Activated T-cell treated with anti-CD3 and anti-CD28 coated beads for 1 hour (primary cell): ENCODE results near the gene ITPR3.

ENCODE experiments used
- DNase-seq: peaks from one replicate; pipeline ENCODE4 v3.0.0-alpha.2; 2020; ENCODE audit warnings: low read depth

ITPR3 gene

GRCh38 chr6:33620856-33621710, at the start of gene ITPR3:
Gene ITPR3 (plus strand): TSS chr6:33621322. CDS start chr6:33621603, 281 bp downstream.
- DNase-seq = peak; percentile 62

- no peak for DNase-seq
Measured at GRCh38 chr6:33571637-33572316, 49.3 kb upstream of the ITPR3 start.

DNA sequence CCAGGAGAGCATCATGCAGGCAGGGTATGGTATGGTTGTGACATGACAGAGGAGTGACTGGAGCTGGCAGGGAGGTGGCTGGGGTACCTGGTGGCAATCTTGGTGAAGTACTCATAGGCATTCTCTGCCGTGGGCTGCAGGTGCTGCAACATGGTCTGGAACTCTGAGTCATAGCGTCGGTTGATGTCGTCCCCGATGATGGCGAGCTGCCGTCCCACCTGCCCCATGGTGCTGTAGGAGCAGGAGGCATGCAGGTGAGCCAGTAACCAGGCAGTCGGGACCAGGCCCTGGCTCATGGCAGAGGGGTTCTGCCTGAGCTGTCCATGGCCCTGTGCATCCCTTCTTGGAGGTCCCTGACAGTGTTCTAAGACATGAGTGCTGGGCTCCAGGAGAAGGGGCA, 45.9 kb upstream of the ITPR3 start:
- DNase-seq = no peak

- no peak for DNase-seq
Measured at GRCh38 chr6:33576668-33577067, 44.5 kb upstream of the ITPR3 start.

GRCh38 chr6:33577106-33577535, 44.0 kb upstream of the ITPR3 start:
- no peak for DNase-seq

DNA sequence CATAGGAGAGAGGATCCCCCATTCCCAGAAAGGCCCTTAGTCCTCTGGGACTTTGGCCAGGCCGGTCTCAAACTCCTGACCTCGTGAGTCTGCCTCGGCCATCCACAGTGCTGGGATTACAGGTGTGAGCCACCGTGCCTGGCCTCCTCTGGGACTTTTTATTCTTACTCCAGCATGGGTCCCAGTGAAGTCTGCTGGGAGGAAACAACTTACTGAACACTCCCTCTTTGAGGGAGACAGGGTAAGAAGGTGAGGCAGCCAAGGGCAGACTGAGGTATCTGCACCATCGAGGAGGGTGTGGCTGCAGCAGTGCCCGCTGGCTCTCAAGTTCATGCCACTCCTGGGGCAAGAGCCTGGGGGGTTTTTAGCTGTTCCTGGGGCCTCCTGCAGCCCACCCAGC, 43.4 kb upstream of the ITPR3 start:
- DNase-seq = no peak

- DNase-seq = no peak
Measured at GRCh38 chr6:33578164-33578563, 43.0 kb upstream of the ITPR3 start.

- no peak for DNase-seq
Measured at GRCh38 chr6:33578588-33579011, 42.5 kb upstream of the ITPR3 start.

GRCh38 chr6:33579828-33580714, 41.1 kb upstream of the ITPR3 start, which contains the start of gene BAK1:
Gene BAK1 (minus strand): TSS chr6:33580276. CDS start chr6:33577604, 2,672 bp downstream.
- peak; percentile 69 for DNase-seq

DNA sequence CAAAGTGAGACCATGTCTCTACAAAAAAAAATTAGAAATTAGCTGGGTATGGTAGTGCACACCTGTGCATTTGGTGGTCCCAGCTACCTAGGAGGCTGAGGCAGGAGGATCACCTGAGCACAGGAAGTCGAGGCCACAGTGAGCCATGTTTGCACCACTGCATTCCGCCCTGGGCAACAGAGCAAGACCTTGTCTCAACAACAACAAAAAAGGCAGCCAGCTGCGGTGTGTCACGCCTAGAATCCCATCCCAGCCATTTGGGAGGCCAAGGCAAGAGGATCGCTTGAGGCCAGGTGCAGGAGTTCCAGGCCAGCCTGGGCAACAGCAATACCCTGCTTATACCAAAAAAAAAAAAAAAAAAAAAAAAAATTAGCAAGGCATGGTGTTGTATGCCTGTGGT, 39.9 kb upstream of the ITPR3 start:
- DNase-seq = no peak

- DNase-seq = no peak
Measured at GRCh38 chr6:33583591-33584155, 37.4 kb upstream of the ITPR3 start.

- DNase-seq = no peak
Measured at GRCh38 chr6:33584700-33585402, 36.3 kb upstream of the ITPR3 start.

DNA sequence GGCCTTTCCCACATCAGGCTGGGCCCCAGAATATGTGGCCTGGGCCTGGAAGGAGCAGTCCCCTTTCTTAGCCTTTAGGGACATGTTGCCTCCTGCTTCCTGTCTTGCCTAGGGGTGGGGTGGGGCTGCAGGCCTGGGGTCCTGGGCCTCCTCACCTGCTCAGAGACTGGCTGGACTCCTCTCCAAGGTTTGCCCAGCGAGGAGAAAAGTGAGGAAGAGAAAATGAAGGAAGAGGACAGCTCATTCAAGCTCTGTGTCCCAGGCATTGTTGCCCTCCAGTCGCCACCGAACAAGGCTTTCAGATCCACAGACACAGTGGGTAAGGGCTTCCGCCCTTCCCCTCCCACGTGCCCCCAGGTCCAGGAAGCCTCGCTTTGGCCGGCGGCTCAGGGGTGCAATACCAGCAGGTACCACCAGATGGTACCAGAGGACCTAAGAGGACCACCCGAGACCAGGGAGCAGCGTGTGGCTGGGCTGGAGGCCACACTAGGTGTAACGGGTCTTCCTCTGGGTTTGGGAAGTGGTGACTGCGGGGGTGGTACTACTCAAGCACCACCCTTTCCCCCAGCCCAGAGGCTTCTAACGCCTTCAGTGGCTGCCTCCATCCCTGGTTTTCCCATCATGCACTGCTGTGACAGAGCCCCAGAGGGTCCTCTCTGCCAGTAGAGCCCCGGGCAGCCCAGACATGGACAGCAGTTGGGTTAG, 35.6 kb upstream of the ITPR3 start:
- peak; percentile 85 for DNase-seq

GRCh38 chr6:33586108-33586640, 34.9 kb upstream of the ITPR3 start:
- DNase-seq = no peak

GRCh38 chr6:33587529-33587928, 33.6 kb upstream of the ITPR3 start:
- DNase-seq = no peak

DNA sequence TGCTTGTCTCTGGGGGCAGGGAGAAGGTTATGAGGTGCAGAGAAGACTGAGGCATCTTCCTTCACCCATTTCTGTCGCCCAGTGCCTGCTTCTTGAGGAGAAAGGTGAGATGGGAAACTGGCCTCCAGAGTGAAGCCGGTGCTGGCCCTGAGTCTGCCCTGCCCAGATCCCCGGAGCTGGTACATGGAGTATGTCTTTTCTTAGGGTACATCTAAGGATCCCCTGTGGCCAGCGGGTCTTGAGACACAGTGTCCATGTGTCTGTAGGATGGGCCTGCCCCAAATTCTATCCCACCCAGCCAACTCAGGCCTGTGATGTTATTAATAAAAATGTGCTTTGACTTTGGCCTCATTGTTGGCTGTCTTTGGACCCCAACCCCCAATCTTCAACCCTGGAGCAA, 32.2 kb upstream of the ITPR3 start:
- DNase-seq = no peak

DNA sequence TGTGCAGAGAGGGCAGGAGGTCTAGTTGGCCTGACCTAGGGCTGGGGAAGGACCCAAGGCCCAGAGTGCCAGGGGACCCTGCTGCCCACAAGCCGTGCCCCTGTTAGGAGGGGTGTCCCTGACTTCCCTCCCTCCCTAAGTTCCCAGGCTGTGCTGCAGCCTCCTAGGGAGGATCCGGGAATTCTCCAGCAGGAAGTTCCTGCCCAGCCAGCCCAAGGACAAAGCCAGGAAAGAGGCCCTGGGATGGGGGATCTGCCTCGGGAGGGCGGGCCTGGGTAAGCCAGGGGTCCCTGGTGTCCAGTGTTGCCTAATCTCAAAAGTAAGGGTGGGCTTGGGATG, 31.8 kb upstream of the ITPR3 start:
- no peak for DNase-seq

DNA sequence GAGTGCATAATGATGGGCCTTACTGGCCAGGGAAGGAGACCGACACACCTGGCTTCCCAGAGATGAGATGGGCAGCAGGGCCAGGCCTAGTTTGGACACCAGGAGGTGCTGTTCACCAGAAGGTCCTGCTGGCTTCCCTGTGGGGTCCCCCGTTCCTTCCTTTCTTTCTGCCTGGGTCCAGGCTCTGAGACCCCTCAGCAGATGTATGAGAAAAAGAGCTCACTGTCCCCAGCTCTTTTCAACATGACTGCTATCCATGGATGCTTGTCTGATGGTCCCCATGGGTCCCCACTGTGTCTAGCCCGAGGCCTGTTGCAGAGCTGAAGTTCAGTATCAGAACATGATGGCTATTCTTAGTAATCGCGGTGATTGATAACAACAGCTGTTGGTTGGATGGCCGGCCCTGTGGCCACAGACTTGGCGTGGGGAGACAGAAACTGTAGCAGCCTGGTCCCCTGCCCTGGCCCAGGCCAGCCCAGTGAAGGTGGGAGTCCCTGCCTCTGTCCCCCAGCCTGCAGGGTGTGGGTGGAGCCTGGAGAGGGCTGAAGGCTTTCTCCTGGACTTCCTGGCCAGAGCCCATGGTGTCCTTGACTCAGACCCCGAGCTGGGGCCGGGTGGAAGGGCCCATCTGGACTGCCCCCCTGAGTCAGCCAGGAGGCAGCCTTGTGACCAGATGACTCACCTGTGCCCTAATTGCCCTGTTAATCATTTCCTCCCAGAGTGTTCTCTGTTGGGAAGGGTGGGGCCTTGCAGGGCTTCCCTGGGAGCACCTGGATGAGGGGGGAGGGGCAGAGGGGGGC, 31.2 kb upstream of the ITPR3 start:
- no peak for DNase-seq

GRCh38 chr6:33590531-33591198, 30.5 kb upstream of the ITPR3 start:
- DNase-seq = no peak
